Skin of body (tissue), 2 donors: ENCODE results near the gene SLF2. TPM values are rescaled to one million over a fixed set of nuclear protein-coding genes. Genes with fewer than 3 reads are reported as not detected.

Experiments
- DNase-seq: peaks from one replicate; lab custom pipeline; 2025; lab: John Stamatoyannopoulos, UW
- total RNA-seq: library from RNA; depleted of rRNA; stranded (reverse); fragments of >200 nt; gene quantifications from one replicate; pipeline ENCODE4 v1.2.3, GENCODE V29; 2014

SLF2 gene
- total RNA-seq, result 37.9 TPM

- peak; percentile 97 for DNase-seq
Observed at GRCh38 chr10:100912605-100913469, at the start of gene SLF2. SLF2 (plus strand) TSS chr10:100912963; CDS start chr10:100913111, 148 bp downstream.

- DNase-seq, result no peak
Observed at GRCh38 chr10:100863433-100863832, 49.3 kb upstream of the SLF2 start.

GRCh38 chr10:100864036-100864885, 48.5 kb upstream of the SLF2 start:
- DNase-seq, result no peak

- no peak for DNase-seq
Observed at GRCh38 chr10:100864978-100865377, 47.8 kb upstream of the SLF2 start.

- DNase-seq, result no peak
Observed at GRCh38 chr10:100866010-100866409, 46.8 kb upstream of the SLF2 start.

- DNase-seq, result no peak
Observed at GRCh38 chr10:100866575-100867098, 46.1 kb upstream of the SLF2 start.

GRCh38 chr10:100867261-100867963, 45.4 kb upstream of the SLF2 start:
- no peak for DNase-seq

GRCh38 chr10:100868382-100868781, 44.4 kb upstream of the SLF2 start:
- DNase-seq, result no peak

GRCh38 chr10:100869399-100869798, 43.4 kb upstream of the SLF2 start:
- DNase-seq, result no peak

GRCh38 chr10:100872034-100872791, 40.5 kb upstream of the SLF2 start:
- DNase-seq, result no peak

GRCh38 chr10:100873146-100873826, 39.5 kb upstream of the SLF2 start:
- no peak for DNase-seq

GRCh38 chr10:100873827-100874326, 38.9 kb upstream of the SLF2 start:
- no peak for DNase-seq

- no peak for DNase-seq
Observed at GRCh38 chr10:100874702-100875483, 37.9 kb upstream of the SLF2 start.

GRCh38 chr10:100875484-100876166, 37.1 kb upstream of the SLF2 start:
- DNase-seq, result no peak

GRCh38 chr10:100876585-100877460, 35.9 kb upstream of the SLF2 start:
- DNase-seq, result no peak

- no peak for DNase-seq
Observed at GRCh38 chr10:100877461-100877850, 35.3 kb upstream of the SLF2 start.

GRCh38 chr10:100878291-100878910, 34.4 kb upstream of the SLF2 start:
- peak; percentile 50 for DNase-seq
